Uterus (tissue), 2 donors: Measurements from ENCODE around the gene FBXO15.

Experiments used
- CTCF ChIP-seq, 4 experiments: fragments of 200-600 bp in 2 of 4; fragments of 450-650 bp in 2 of 4; sonication (generic) in 2 of 4; IDR thresholded peaks; one replicate each; pipeline ENCODE4 v1.5.1; 2016 to 2019; ENCODE audit warnings: antibody characterized with exemption in 4 of 4, mild to moderate bottlenecking in 2 of 4, moderate library complexity in 1 of 4
- POLR2A ChIP-seq, 2 donors: fragments of 450-650 bp; IDR thresholded peaks; one replicate each; pipeline ENCODE4 v1.6.1; 2016; ENCODE audit warnings: antibody characterized with exemption in 2 of 2, mild to moderate bottlenecking in 1 of 2, moderate library complexity in 1 of 2

- TF ChIP-seq CTCF (IDR thresholded peaks at IDR 0.05) (no peak), POLR2A (IDR thresholded peaks at IDR 0.05) (no peak)
Measured at GRCh38 chr18:74064510-74064909, 83.1 kb downstream of the FBXO15 start.
